ENCODE data around the gene NADK2. TPM values are rescaled to one million over a fixed set of nuclear protein-coding genes. Genes with fewer than 3 reads are reported as not detected.

NADK2 gene
- total RNA-seq, 1 experiment from 2014 or later: 21.2 TPM

DNA sequence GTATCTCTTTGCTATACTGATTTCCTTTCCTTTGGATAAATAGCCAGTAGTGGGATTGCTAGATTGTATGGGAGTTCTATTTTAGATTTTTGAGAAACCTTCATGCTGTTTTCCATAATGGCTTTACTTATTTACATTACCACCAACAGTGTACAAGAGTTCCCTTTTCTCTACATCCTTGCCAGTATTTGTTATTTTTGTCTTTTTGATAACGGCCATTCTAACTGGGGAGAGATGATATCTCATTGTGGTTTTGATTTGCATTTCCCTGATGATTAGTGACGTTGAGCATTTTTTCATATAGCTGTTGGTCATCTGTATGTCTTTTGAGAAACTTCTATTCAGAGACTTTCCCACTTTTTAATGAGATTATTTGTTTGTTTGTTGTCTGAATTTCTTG is 25.8 kb downstream of the NADK2 start:
- no peak overlapping the region for H3K4me3 ChIP-seq (replicated peaks in 1 of 2; ENCODE audit: low read depth in 1 of 2, low read length in 2 of 2)
- no peak overlapping the region for H3K27ac ChIP-seq (ENCODE audit: low read depth, low read length)
- no TSS peak for BruUV-seq (replicated peaks)
- ATAC-seq: no peak
- no peaks in the 10 kb centered on the region; a peak in 2 of 4 replicates for H3K36me3 ChIP-seq (ENCODE audit: control insufficient read depth in 1 of 2, insufficient read depth in 2 of 2, low read length in 2 of 2)
- POLR2A ChIA-PET: no interaction called here
- no peaks in the 10 kb centered on the region for H3K9me2 ChIP-seq (ENCODE audit: insufficient read depth)
- no peaks in the 10 kb centered on the region for H3K27me3 ChIP-seq (ENCODE audit: insufficient read depth, low read length)
- H2AFZ ChIP-seq (ENCODE audit: low read depth, low read length, poor library complexity, severe bottlenecking): no peak overlapping the region
- DNase-seq (ENCODE audit: low read depth, low spot score): no peak
- intact Hi-C loops (cut with micrococcal nuclease): no loop called here
- RAD21 ChIA-PET (ENCODE audit: low non-redundant PET in 1 of 2, low total read pairs in 2 of 2, uncharacterized antibody in 2 of 2, unreplicated experiment in 2 of 2): no interaction called here
- no peaks in the 10 kb centered on the region for H3K79me2 ChIP-seq (ENCODE audit: insufficient read depth, low read length)
- H3K9me3 ChIP-seq (ENCODE audit: control insufficient read depth in 1 of 2, insufficient read depth in 1 of 2, low read depth in 1 of 2, low read length in 2 of 2): no peaks in the 10 kb centered on the region
- H3K4me1 ChIP-seq (ENCODE audit: control insufficient read depth in 1 of 2, insufficient read depth in 2 of 2, low read length in 2 of 2): no peaks in the 10 kb centered on the region
- no peak overlapping the region for H3K4me2 ChIP-seq (ENCODE audit: low read length)
- no peak overlapping the region for H3K9ac ChIP-seq (ENCODE audit: low read length)
- TF ChIP-seq CEBPB (IDR thresholded peaks at IDR 0.05; ENCODE audit: low read depth): no peak
- no peaks in the 10 kb centered on the region for H4K20me1 ChIP-seq (ENCODE audit: insufficient read depth)
- CTCF ChIA-PET: interaction anchor here (1.5 to 1.7 kb wide), 2 partner anchors 8 to 137 kb away, joined by 3 to 5 read pairs; no protein-coding TSS in a partner anchor

DNA sequence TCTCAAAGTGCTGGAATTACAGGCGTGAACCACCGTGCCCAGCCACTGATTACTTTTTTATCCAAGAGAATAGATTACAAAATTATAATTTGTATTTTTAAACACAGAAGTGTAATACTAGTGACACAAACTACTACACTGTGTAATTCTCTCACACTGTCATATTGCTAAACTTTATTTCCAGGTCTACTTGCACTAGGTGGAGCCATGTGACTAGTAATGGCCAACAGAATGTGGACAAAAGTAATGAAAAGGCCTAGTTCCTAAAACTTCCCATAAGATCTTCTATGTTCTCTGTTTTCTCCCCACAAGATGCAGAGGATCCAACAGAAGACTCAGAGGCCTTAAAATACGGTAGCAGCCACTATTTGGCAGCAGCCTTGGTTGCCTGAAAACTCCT is 27.3 kb downstream of the NADK2 start:
- no TSS peak for BruUV-seq (replicated peaks)
- H3K27ac ChIP-seq (ENCODE audit: low read depth, low read length): no peak overlapping the region
- no peak for ATAC-seq
- no peaks in the 10 kb centered on the region for H3K27me3 ChIP-seq (ENCODE audit: insufficient read depth, low read length)
- ChIA-PET CTCF (no interaction called here), RAD21 (ENCODE audit: low non-redundant PET in 1 of 2, low total read pairs in 2 of 2, uncharacterized antibody in 2 of 2, unreplicated experiment in 2 of 2) (no interaction called here), POLR2A (no interaction called here)
- H3K9me2 ChIP-seq (ENCODE audit: insufficient read depth): no peaks in the 10 kb centered on the region
- DNase-seq (ENCODE audit: low read depth, low spot score): no peak
- H3K4me1 ChIP-seq (ENCODE audit: control insufficient read depth in 1 of 2, insufficient read depth in 2 of 2, low read length in 2 of 2): no peaks in the 10 kb centered on the region
- H3K36me3 ChIP-seq (ENCODE audit: control insufficient read depth in 1 of 2, insufficient read depth in 2 of 2, low read length in 2 of 2): no peaks in the 10 kb centered on the region
- no peaks in the 10 kb centered on the region for H4K20me1 ChIP-seq (ENCODE audit: insufficient read depth)
- H3K4me3 ChIP-seq (replicated peaks in 1 of 2; ENCODE audit: low read depth in 1 of 2, low read length in 2 of 2): no peak overlapping the region
- no peak overlapping the region for H3K4me2 ChIP-seq (ENCODE audit: low read length)
- TF ChIP-seq EZH2phosphoT487 (IDR thresholded peaks at IDR 0.05; ENCODE audit: borderline replicate concordance): no peak
- peak; percentile 18; the same call in 1 of the 2 replicates for TF ChIP-seq RAD21 (IDR thresholded peaks at IDR 0.05; ENCODE audit: low read depth)
- no peak for TF ChIP-seq YY1 (IDR thresholded peaks at IDR 0.05; ENCODE audit: extremely low read depth, insufficient replicate concordance, low read depth, low read length)
- H3K9ac ChIP-seq (ENCODE audit: low read length): no peak overlapping the region
- no peaks in the 10 kb centered on the region for H3K79me2 ChIP-seq (ENCODE audit: insufficient read depth, low read length)
- H2AFZ ChIP-seq (ENCODE audit: low read depth, low read length, poor library complexity, severe bottlenecking): no peak overlapping the region
- H3K9me3 ChIP-seq (ENCODE audit: control insufficient read depth in 1 of 2, insufficient read depth in 1 of 2, low read depth in 1 of 2, low read length in 2 of 2): no peaks in the 10 kb centered on the region
- intact Hi-C loops (cut with micrococcal nuclease): no loop called here

Data from HCT116 (cell line).